Neural cell (in vitro differentiated cells): ENCODE measurements around the gene CLSTN2. TPM values are rescaled to one million over a fixed set of nuclear protein-coding genes. Genes with fewer than 3 reads are reported as not detected.

Source experiments
- H2AFZ ChIP-seq: fragments of 200-600, 300-800 bp; sonication (generic), shearing (Covaris generic); 2 replicates; pipeline ENCODE4 v1.6.0; 2014; ENCODE audit warnings: low read depth, mild to moderate bottlenecking, antibody characterized with exemption, low read length, moderate library complexity
- H3F3A ChIP-seq: fragments of 200-600 bp; shearing (Covaris generic); 2 replicates; pipeline ENCODE4 v1.6.1; 2016; ENCODE audit warnings: mild to moderate bottlenecking, moderate library complexity, mixed read lengths, antibody characterized with exemption, low read length; ENCODE audit not compliant: insufficient read depth, poor library complexity, severe bottlenecking
- H3K27ac ChIP-seq: fragments of 200-600, 300-800 bp; sonication (generic), shearing (Covaris generic); 2 replicates; pipeline ENCODE4 v1.5.1; 2014; ENCODE audit warnings: mild to moderate bottlenecking, low read length, moderate library complexity
- H3K27me3 ChIP-seq: fragments of 300-800, 200-600 bp; sonication (generic), shearing (Covaris generic); 2 replicates; pipeline ENCODE4 v1.6.0; 2014; ENCODE audit warnings: mild to moderate bottlenecking, low read depth, low read length, moderate library complexity; ENCODE audit not compliant: insufficient read depth
- H3K36me3 ChIP-seq: fragments of 300-800, 200-600 bp; sonication (generic), shearing (Covaris generic); 2 replicates; pipeline ENCODE4 v1.5.1; 2014; ENCODE audit warnings: mild to moderate bottlenecking, antibody characterized with exemption, low read length, moderate library complexity; ENCODE audit not compliant: insufficient read depth
- H3K4me2 ChIP-seq: fragments of 300-800, 200-600 bp; sonication (generic), shearing (Covaris generic); 2 replicates; pipeline ENCODE4 v1.6.0; 2014; ENCODE audit warnings: mild to moderate bottlenecking, low read length
- H3K4me3 ChIP-seq: fragments of 300-800, 200-600 bp; sonication (generic), shearing (Covaris generic); 2 replicates; pipeline ENCODE4 v1.5.1; 2014; ENCODE audit warnings: mild to moderate bottlenecking, low read length, moderate library complexity
- H3K79me2 ChIP-seq: fragments of 200-600 bp; shearing (Covaris generic); replicated peaks from 2 replicates; pipeline ENCODE4 v1.6.0; 2014; ENCODE audit warnings: mild to moderate bottlenecking, low read length, moderate library complexity; ENCODE audit not compliant: insufficient read depth
- H3K9ac ChIP-seq: fragments of 300-800, 200-600 bp; sonication (generic), shearing (Covaris generic); 2 replicates; pipeline ENCODE4 v1.6.1; 2016; ENCODE audit warnings: mild to moderate bottlenecking, low read length, mixed read lengths
- H3K9me2 ChIP-seq: fragments of 200-600 bp; shearing (Covaris generic); 2 replicates; pipeline ENCODE4 v1.6.1; 2016; ENCODE audit warnings: mild to moderate bottlenecking, low read length, mixed read lengths; ENCODE audit not compliant: insufficient read depth
- H3K9me3 ChIP-seq: fragments of 200-600, 300-800 bp; sonication (generic), shearing (Covaris generic); 2 replicates; pipeline ENCODE4 v1.6.1; 2016; ENCODE audit warnings: mild to moderate bottlenecking, mixed run types, low read length, moderate library complexity, mixed read lengths
- H4K20me1 ChIP-seq: fragments of 200-600 bp; shearing (Covaris generic); 2 replicates; pipeline ENCODE4 v1.6.1; 2016; ENCODE audit warnings: mild to moderate bottlenecking, mixed run types; ENCODE audit not compliant: insufficient read depth
- EP300 ChIP-seq: fragments of 450-650 bp; conservative IDR thresholded peaks from 2 replicates; pipeline ENCODE4 v1.6.1; 2014; ENCODE audit warnings: antibody characterized with exemption, mild to moderate bottlenecking, moderate library complexity; ENCODE audit not compliant: poor library complexity, severe bottlenecking
- EZH2 ChIP-seq: fragments of 200-600, 300-800 bp; shearing (Covaris generic), sonication (generic); IDR thresholded peaks from 2 replicates; pipeline ENCODE4 v1.6.1; 2014; ENCODE audit warnings: antibody characterized with exemption, low read length, borderline replicate concordance, mild to moderate bottlenecking; ENCODE audit not compliant: insufficient read depth, poor library complexity, severe bottlenecking
- MXI1 ChIP-seq: fragments of 450-650 bp; conservative IDR thresholded peaks from 2 replicates; pipeline ENCODE4 v1.6.1; 2014; ENCODE audit warnings: antibody characterized with exemption, mild to moderate bottlenecking; ENCODE audit not compliant: poor library complexity, severe bottlenecking
- POLR2AphosphoS5 ChIP-seq: IDR thresholded peaks from 2 replicates; pipeline ENCODE4 v1.6.1; 2012
- REST ChIP-seq: IDR thresholded peaks from 2 replicates; pipeline ENCODE4 v1.6.1; 2012; ENCODE audit warnings: borderline replicate concordance
- SMC3 ChIP-seq: fragments of 450-650 bp; conservative IDR thresholded peaks from 2 replicates; pipeline ENCODE4 v1.6.1; 2014; ENCODE audit warnings: antibody characterized with exemption, mild to moderate bottlenecking, moderate library complexity; ENCODE audit not compliant: poor library complexity
- TAF1 ChIP-seq: IDR thresholded peaks from 2 replicates; pipeline ENCODE4 v1.6.1; 2012; ENCODE audit warnings: low read depth
- polyA plus RNA-seq: library from polyadenylated mRNA; depleted of rRNA; stranded (reverse); fragments of >200 nt; gene quantifications from 2 replicates; pipeline ENCODE4 v1.2.3, GENCODE V29; 2014
- TF ChIP-seq, protein P1 (sequence below): fragments of 450-650 bp; IDR thresholded peaks from 2 replicates; pipeline ENCODE4 v1.5.1; 2014; ENCODE audit warnings: antibody characterized with exemption, mild to moderate bottlenecking, moderate library complexity; ENCODE audit not compliant: poor library complexity, severe bottlenecking

CLSTN2 gene
- polyA plus RNA-seq, 1 donor from 2014 or later: 10.7 TPM

GRCh38 chr3:140051019-140051957 is 116.3 kb downstream of the CLSTN2 start:
- H3K9me3 ChIP-seq: no peaks in the 10 kb centered on the region
- TF ChIP-seq, protein P1, sequence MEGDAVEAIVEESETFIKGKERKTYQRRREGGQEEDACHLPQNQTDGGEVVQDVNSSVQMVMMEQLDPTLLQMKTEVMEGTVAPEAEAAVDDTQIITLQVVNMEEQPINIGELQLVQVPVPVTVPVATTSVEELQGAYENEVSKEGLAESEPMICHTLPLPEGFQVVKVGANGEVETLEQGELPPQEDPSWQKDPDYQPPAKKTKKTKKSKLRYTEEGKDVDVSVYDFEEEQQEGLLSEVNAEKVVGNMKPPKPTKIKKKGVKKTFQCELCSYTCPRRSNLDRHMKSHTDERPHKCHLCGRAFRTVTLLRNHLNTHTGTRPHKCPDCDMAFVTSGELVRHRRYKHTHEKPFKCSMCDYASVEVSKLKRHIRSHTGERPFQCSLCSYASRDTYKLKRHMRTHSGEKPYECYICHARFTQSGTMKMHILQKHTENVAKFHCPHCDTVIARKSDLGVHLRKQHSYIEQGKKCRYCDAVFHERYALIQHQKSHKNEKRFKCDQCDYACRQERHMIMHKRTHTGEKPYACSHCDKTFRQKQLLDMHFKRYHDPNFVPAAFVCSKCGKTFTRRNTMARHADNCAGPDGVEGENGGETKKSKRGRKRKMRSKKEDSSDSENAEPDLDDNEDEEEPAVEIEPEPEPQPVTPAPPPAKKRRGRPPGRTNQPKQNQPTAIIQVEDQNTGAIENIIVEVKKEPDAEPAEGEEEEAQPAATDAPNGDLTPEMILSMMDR: peak; percentile 30
- no peak for TF ChIP-seq EZH2
- no peaks in the 10 kb centered on the region for H3K27me3 ChIP-seq
- H3K27ac ChIP-seq: no peak overlapping the region
- no peaks in the 10 kb centered on the region for H3K9me2 ChIP-seq
- no peaks in the 10 kb centered on the region for H3K36me3 ChIP-seq
- H3F3A ChIP-seq: no peaks in the 10 kb centered on the region
- no peak overlapping the region for H2AFZ ChIP-seq
- no peak overlapping the region for H3K4me2 ChIP-seq
- no peaks in the 10 kb centered on the region for H4K20me1 ChIP-seq
- no peak overlapping the region for H3K9ac ChIP-seq
- no peak overlapping the region for H3K4me3 ChIP-seq
- no peaks in the 10 kb centered on the region for H3K79me2 ChIP-seq

- TF ChIP-seq POLR2AphosphoS5 (no peak), EZH2 (no peak), MXI1 (no peak), SMC3 (no peak), EP300 (no peak), REST (no peak), TAF1 (no peak)
- TF ChIP-seq, protein P1: no peak
- H3K27me3 ChIP-seq: no peaks in the 10 kb centered on the region
- H3F3A ChIP-seq: no peaks in the 10 kb centered on the region
- no peaks in the 10 kb centered on the region for H3K9me2 ChIP-seq
- no peak overlapping the region for H2AFZ ChIP-seq
- H3K27ac ChIP-seq: no peak overlapping the region
- no peaks in the 10 kb centered on the region for H3K9me3 ChIP-seq
- no peak overlapping the region for H3K4me3 ChIP-seq
- H3K79me2 ChIP-seq: no peaks in the 10 kb centered on the region
- no peak overlapping the region for H3K9ac ChIP-seq
- H3K36me3 ChIP-seq: no peaks in the 10 kb centered on the region
- no peak overlapping the region for H3K4me2 ChIP-seq
- H4K20me1 ChIP-seq: no peaks in the 10 kb centered on the region
These were observed 118.1 kb downstream of the CLSTN2 start for GRCh38 chr3:140052771-140053702.
